Large intestine (tissue), 12 donors: ENCODE data around the gene GKN2. TPM values are rescaled to one million over a fixed set of nuclear protein-coding genes. Genes with fewer than 3 reads are reported as not detected.

Source experiments
- DNase-seq, 2 donors: peaks; one replicate each; pipeline versions ENCODE4 v3.0.0 to v3.0.0-alpha.2; 2013
- H3K27ac ChIP-seq: one replicate; pipeline ENCODE4 v1.5.1; 2013; ENCODE audit warnings: low read length
- H3K27me3 ChIP-seq: 2 replicates; pipeline ENCODE4 v1.6.1; 2013; ENCODE audit warnings: low read length; ENCODE audit not compliant: control insufficient read depth, insufficient read depth
- H3K36me3 ChIP-seq: 2 replicates; pipeline ENCODE4 v1.6.1; 2013; ENCODE audit warnings: low read length; ENCODE audit not compliant: control insufficient read depth, insufficient read depth
- H3K4me1 ChIP-seq: one replicate; pipeline ENCODE4 v1.6.1; 2013; ENCODE audit warnings: low read length; ENCODE audit not compliant: control insufficient read depth, insufficient read depth
- H3K4me3 ChIP-seq: one replicate; pipeline ENCODE4 v1.5.1; 2013; ENCODE audit warnings: low read length
- H3K9me3 ChIP-seq: one replicate; pipeline ENCODE4 v1.6.1; 2013; ENCODE audit warnings: mild to moderate bottlenecking, low read depth, low read length, moderate library complexity; ENCODE audit not compliant: control insufficient read depth
- WGBS: methylation state at CpG from one replicate; pipeline ENCODE4 v1.1.5; 2013; ENCODE audit warnings: low lambda C conversion rate; ENCODE audit not compliant: insufficient coverage; 5-methylcytosine and 5-hydroxymethylcytosine counted together
- long read RNA-seq, 11 donors: transcript quantifications; one replicate each; lab custom pipeline, GENCODE V29; 2026
- polyA plus RNA-seq: library from polyadenylated mRNA; unstranded; fragments of 120-200 nt; gene quantifications from one replicate; pipeline ENCODE4 v1.2.1, GENCODE V29; 2013

GKN2 gene
- 0.10 TPM for polyA plus RNA-seq
- long read RNA-seq, donor 1, result 0 reads
- long read RNA-seq, donor 2, result 0 reads
- long read RNA-seq, donor 3, result 0 reads
- long read RNA-seq, donor 4, result 0 reads
- long read RNA-seq, donor 5, result 0 reads
- long read RNA-seq, donor 6, result 0 reads
- long read RNA-seq, donor 7, result 0 reads
- long read RNA-seq, donor 8, result 0 reads
- long read RNA-seq, donor 9, result 0 reads
- long read RNA-seq, donor 10, result 0 reads
- long read RNA-seq, donor 11, result 0 reads

- 100% methylated on average over 1 of the region's 4 CpGs for WGBS
- no peaks in the 10 kb centered on the region for H3K36me3 ChIP-seq
- no peaks in the 10 kb centered on the region for H3K4me1 ChIP-seq
- H3K27ac ChIP-seq, result no peak within 1 kb of the TSS
- no peaks in the 10 kb centered on the region for H3K27me3 ChIP-seq
- DNase-seq, result no peak
- no peaks in the 10 kb centered on the region for H3K9me3 ChIP-seq
- H3K4me3 ChIP-seq, result no peak within 1 kb of the TSS
Observed at GRCh38 chr2:68952887-68953521, at the start of gene GKN2. Gene GKN2 (minus strand): TSS chr2:68952893. CDS start chr2:68952861, 32 bp downstream.

GRCh38 chr2:69001879-69002278 is 49.2 kb upstream of the GKN2 start:
- no peak for DNase-seq
- no peak overlapping the region for H3K4me3 ChIP-seq
- no peak overlapping the region for H3K27ac ChIP-seq
- no peaks in the 10 kb centered on the region for H3K4me1 ChIP-seq
- H3K9me3 ChIP-seq, result no peaks in the 10 kb centered on the region
- no peaks in the 10 kb centered on the region for H3K36me3 ChIP-seq
- H3K27me3 ChIP-seq, result no peaks in the 10 kb centered on the region

GRCh38 chr2:68997401-68997800 is 44.7 kb upstream of the GKN2 start:
- H3K36me3 ChIP-seq, result no peaks in the 10 kb centered on the region
- H3K9me3 ChIP-seq, result no peaks in the 10 kb centered on the region
- no peak overlapping the region for H3K4me3 ChIP-seq
- H3K27ac ChIP-seq, result no peak overlapping the region
- no peaks in the 10 kb centered on the region for H3K27me3 ChIP-seq
- H3K4me1 ChIP-seq, result no peaks in the 10 kb centered on the region
- no peak for DNase-seq

GRCh38 chr2:68995916-68996315 is 43.2 kb upstream of the GKN2 start:
- no peak for DNase-seq
- H3K27ac ChIP-seq, result no peak overlapping the region
- WGBS, result no CpG with 5 or more reads among the region's 3 CpGs
- no peak overlapping the region for H3K4me3 ChIP-seq
- H3K9me3 ChIP-seq, result no peaks in the 10 kb centered on the region
- H3K36me3 ChIP-seq, result no peaks in the 10 kb centered on the region
- no peaks in the 10 kb centered on the region for H3K27me3 ChIP-seq
- H3K4me1 ChIP-seq, result no peaks in the 10 kb centered on the region

- Histone ChIP-seq H3K4me1 (no peaks in the 10 kb centered on the region), H3K36me3 (no peaks in the 10 kb centered on the region), H3K27ac (no peak overlapping the region), H3K4me3 (no peak overlapping the region), H3K27me3 (no peaks in the 10 kb centered on the region), H3K9me3 (no peaks in the 10 kb centered on the region)
- WGBS, result no CpG with 5 or more reads among the region's 4 CpGs
- DNase-seq, result no peak
Observed at GRCh38 chr2:68994864-68995263, 42.2 kb upstream of the GKN2 start.

- H3K27me3 ChIP-seq, result peaks cover 4% of the 10 kb centered on the region
- H3K36me3 ChIP-seq, result no peaks in the 10 kb centered on the region
- no CpG with 5 or more reads among the region's 7 CpGs for WGBS
Observed at GRCh38 chr2:68993660-68994059, 41.0 kb upstream of the GKN2 start.

GRCh38 chr2:68992933-68993332 is 40.2 kb upstream of the GKN2 start:
- Histone ChIP-seq H3K36me3 (no peaks in the 10 kb centered on the region), H3K4me1 (no peaks in the 10 kb centered on the region), H3K9me3 (no peaks in the 10 kb centered on the region), H3K27me3 (peaks cover 4% of the 10 kb centered on the region), H3K4me3 (no peak overlapping the region), H3K27ac (no peak overlapping the region)
- WGBS, result no CpG with 5 or more reads among the region's 3 CpGs
- DNase-seq, result no peak

More at GRCh38 chr2:68993660-68994059, 41.0 kb upstream of the GKN2 start:
- H3K4me1 ChIP-seq, result no peaks in the 10 kb centered on the region
- DNase-seq, result no peak
- H3K4me3 ChIP-seq, result no peak overlapping the region
- no peaks in the 10 kb centered on the region for H3K9me3 ChIP-seq
- no peak overlapping the region for H3K27ac ChIP-seq

GRCh38 chr2:68992341-68992740 is 39.6 kb upstream of the GKN2 start:
- DNase-seq, result no peak
- Histone ChIP-seq H3K4me1 (no peaks in the 10 kb centered on the region), H3K4me3 (no peak overlapping the region), H3K27me3 (peaks cover 4% of the 10 kb centered on the region), H3K9me3 (no peaks in the 10 kb centered on the region), H3K36me3 (no peaks in the 10 kb centered on the region), H3K27ac (no peak overlapping the region)
- WGBS, result no CpG with 5 or more reads among the region's 5 CpGs

- peaks cover 4% of the 10 kb centered on the region for H3K27me3 ChIP-seq
- no peak overlapping the region for H3K27ac ChIP-seq
- DNase-seq, result no peak
- no peaks in the 10 kb centered on the region for H3K4me1 ChIP-seq
- no peaks in the 10 kb centered on the region for H3K36me3 ChIP-seq
- H3K9me3 ChIP-seq, result no peaks in the 10 kb centered on the region
- H3K4me3 ChIP-seq, result no peak overlapping the region
- WGBS, result no CpG with 5 or more reads among the region's 5 CpGs
Observed at GRCh38 chr2:68989035-68989434, 36.3 kb upstream of the GKN2 start.

GRCh38 chr2:68987021-68987503 is 34.4 kb upstream of the GKN2 start:
- Histone ChIP-seq H3K9me3 (no peaks in the 10 kb centered on the region), H3K27me3 (peaks cover 4% of the 10 kb centered on the region), H3K4me3 (no peak overlapping the region), H3K4me1 (no peaks in the 10 kb centered on the region), H3K27ac (no peak overlapping the region), H3K36me3 (no peaks in the 10 kb centered on the region)
- no peak for DNase-seq
- no CpG with 5 or more reads among the region's 5 CpGs for WGBS

GRCh38 chr2:68980956-68981355 is 28.3 kb upstream of the GKN2 start:
- Histone ChIP-seq H3K27ac (no peak overlapping the region), H3K36me3 (no peaks in the 10 kb centered on the region), H3K4me1 (no peaks in the 10 kb centered on the region), H3K9me3 (no peaks in the 10 kb centered on the region), H3K27me3 (peaks cover 4% of the 10 kb centered on the region), H3K4me3 (no peak overlapping the region)
- DNase-seq, result no peak
- 100% methylated on average over 1 of the region's 1 CpG for WGBS
